NCI-H345 treated with DMSO at 0.1 percent for 48 hours (cell line): ENCODE data around the gene PRKG1.
"Not testable (repeated sequence)": the region's sequence is repeated elsewhere in the genome, so short reads cannot be mapped to it uniquely, and the experiment has no call there.

Experiments
- DNase-seq: peaks from one replicate; lab custom pipeline; 2025; ENCODE audit not compliant: unreplicated experiment; lab: John Stamatoyannopoulos, UW

PRKG1 gene

GRCh38 chr10:51685768-51686167, 611.5 kb downstream of the PRKG1 start:
- DNase-seq, result no peak

GRCh38 chr10:51687296-51687695, 613.0 kb downstream of the PRKG1 start:
- DNase-seq, result no peak

- DNase-seq, result not testable (repeated sequence)
Observed at GRCh38 chr10:51688826-51689225, 614.5 kb downstream of the PRKG1 start.

- DNase-seq, result no peak
Observed at GRCh38 chr10:51689536-51689935, 615.2 kb downstream of the PRKG1 start.

- DNase-seq, result no peak
Observed at GRCh38 chr10:51691135-51691534, 616.8 kb downstream of the PRKG1 start.

- DNase-seq, result no peak
Observed at GRCh38 chr10:51694086-51694768, 619.9 kb downstream of the PRKG1 start.

- DNase-seq, result no peak
Observed at GRCh38 chr10:51696251-51696650, 622.0 kb downstream of the PRKG1 start.

- DNase-seq, result no peak
Observed at GRCh38 chr10:51698473-51699063, 624.3 kb downstream of the PRKG1 start.

- DNase-seq, result no peak
Observed at GRCh38 chr10:51699145-51699474, 624.8 kb downstream of the PRKG1 start.

- DNase-seq, result peak; percentile 86
Observed at GRCh38 chr10:51699475-51700227, 625.4 kb downstream of the PRKG1 start, which contains the start of gene CSTF2T. Gene CSTF2T (minus strand): TSS chr10:51699595. CDS start chr10:51699549, 46 bp downstream.

- DNase-seq, result peak; percentile 38
Observed at GRCh38 chr10:51700228-51700817, 626.0 kb downstream of the PRKG1 start.

GRCh38 chr10:51705774-51706173, 631.5 kb downstream of the PRKG1 start:
- DNase-seq, result no peak

GRCh38 chr10:51706225-51706624, 631.9 kb downstream of the PRKG1 start:
- no peak for DNase-seq

- no peak for DNase-seq
Observed at GRCh38 chr10:51707392-51707791, 633.1 kb downstream of the PRKG1 start.

GRCh38 chr10:51707821-51708424, 633.6 kb downstream of the PRKG1 start:
- DNase-seq, result no peak

GRCh38 chr10:51708609-51709008, 634.3 kb downstream of the PRKG1 start:
- no peak for DNase-seq

- DNase-seq, result no peak
Observed at GRCh38 chr10:51709324-51709972, 635.2 kb downstream of the PRKG1 start.

- DNase-seq, result no peak
Observed at GRCh38 chr10:51711519-51711891, 637.2 kb downstream of the PRKG1 start.

GRCh38 chr10:51716981-51717380, 642.7 kb downstream of the PRKG1 start:
- no peak for DNase-seq

- DNase-seq, result no peak
Observed at GRCh38 chr10:51718804-51719291, 644.6 kb downstream of the PRKG1 start.

GRCh38 chr10:51724038-51724437, 649.8 kb downstream of the PRKG1 start:
- no peak for DNase-seq
